Measurements from ENCODE around the gene COX8C. TPM values are rescaled to one million over a fixed set of nuclear protein-coding genes. Genes with fewer than 3 reads are reported as not detected.

COX8C gene
- total and polyA plus RNA-seq, 2 of the 8 experiments (the other 6 are each of a cell fraction or from before 2014, with no cell fraction given), result not detected

GRCh38 chr14:93379831-93380230 lies 32.8 kb downstream of the COX8C start (continued):
- TF ChIP-seq EP300 (IDR thresholded peaks at IDR 0.05; ENCODE audit: borderline replicate concordance in 1 of 2, low read depth in 2 of 2, low read length in 2 of 2), result no peak
- TF ChIP-seq RAD21 (IDR thresholded peaks at IDR 0.05 in 1 of 2, conservative IDR thresholded peaks at IDR 0.05 in 1 of 2; ENCODE audit: low read depth in 2 of 2, low read length in 2 of 2), result no peak
- TF ChIP-seq CHD2 (IDR thresholded peaks at IDR 0.05; ENCODE audit: low read length), result no peak
- no peak for TF ChIP-seq SP4 (IDR thresholded peaks at IDR 0.05; ENCODE audit: low read length)
- no peak for TF ChIP-seq ATF3 (IDR thresholded peaks at IDR 0.05; ENCODE audit: insufficient read depth, low read depth, low read length)

Measured in H1 (cell line).